Inferior parietal cortex (tissue), 1 donor: ENCODE data around the gene ASB16.
"Not testable (repeated sequence)": the region's sequence is repeated elsewhere in the genome, so short reads cannot be mapped to it uniquely, and the experiment has no call there.

Experiments
- DNase-seq: peaks from one replicate; pipeline ENCODE4 v3.0.0-alpha.2; 2016; ENCODE audit errors: extremely low spot score

ASB16 gene

DNA sequence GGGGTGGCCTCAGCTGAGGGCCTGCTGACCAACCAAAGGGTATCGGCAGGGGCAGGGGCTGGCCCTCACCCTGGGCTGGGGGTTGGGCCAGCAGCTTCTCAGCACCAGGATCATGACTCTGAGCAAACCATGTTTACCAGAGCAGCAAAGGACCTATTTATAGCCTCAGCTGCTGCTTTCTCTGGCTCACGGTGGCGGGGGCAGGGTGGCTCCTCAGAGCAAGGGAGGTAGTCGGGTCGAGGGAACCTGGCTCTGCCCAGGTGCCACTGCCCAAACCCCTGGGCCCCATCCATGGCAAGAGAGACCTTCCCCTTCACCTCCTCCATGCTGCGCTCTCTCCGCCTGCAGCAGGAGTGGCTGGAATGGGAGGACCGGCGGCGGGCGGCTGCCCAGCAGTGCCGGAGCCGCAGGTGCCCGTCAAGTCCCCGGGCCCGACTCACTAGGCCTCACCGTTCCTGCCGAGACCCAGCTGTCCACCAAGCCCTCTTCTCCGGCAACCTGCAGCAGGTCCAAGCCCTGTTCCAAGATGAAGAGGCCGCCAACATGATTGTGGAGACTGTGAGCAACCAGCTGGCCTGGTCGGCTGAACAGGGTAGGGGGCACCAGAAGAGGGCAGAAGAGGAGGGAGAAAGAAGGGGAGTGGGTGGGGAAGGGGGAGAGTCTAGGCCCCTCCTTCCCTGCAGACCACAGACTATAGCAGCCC is at the start of gene ASB16:
TSS of gene ASB16 (plus strand) at position 206 of the 703 bp plus-strand sequence. CDS start at position 292, 86 bp downstream.
- no peak for DNase-seq

- DNase-seq: no peak
Observed at GRCh38 chr17:44120851-44121605, 49.5 kb upstream of the ASB16 start.

- no peak for DNase-seq
Observed at GRCh38 chr17:44121997-44122815, 48.3 kb upstream of the ASB16 start.

DNA sequence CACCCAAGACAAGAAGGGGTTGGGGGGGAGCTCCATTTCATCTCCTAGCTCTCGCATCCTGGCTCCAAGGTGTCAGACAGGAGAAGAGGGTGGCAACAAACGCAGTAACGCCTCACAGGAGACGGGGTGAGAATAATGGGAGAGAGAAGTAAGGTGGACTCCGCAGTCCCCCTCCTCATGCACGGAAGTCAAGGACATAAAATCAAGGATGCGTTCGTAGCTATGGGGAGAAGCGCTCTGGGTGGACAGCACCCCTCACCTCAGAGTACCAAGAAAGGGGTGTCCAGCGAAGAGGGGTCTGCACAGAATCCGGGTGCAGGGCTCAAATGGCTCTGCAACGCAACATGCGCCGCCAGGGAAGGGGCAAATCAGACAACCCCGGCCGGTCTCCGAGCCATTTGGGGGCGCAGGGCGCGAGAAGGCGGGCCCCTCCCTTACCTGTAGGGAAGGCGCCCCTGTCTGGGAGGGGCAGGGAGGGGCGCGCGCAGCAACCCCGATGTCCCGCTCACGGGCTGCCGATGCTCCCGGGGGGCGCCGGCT is 47.6 kb upstream of the ASB16 start:
- DNase-seq: no peak

DNA sequence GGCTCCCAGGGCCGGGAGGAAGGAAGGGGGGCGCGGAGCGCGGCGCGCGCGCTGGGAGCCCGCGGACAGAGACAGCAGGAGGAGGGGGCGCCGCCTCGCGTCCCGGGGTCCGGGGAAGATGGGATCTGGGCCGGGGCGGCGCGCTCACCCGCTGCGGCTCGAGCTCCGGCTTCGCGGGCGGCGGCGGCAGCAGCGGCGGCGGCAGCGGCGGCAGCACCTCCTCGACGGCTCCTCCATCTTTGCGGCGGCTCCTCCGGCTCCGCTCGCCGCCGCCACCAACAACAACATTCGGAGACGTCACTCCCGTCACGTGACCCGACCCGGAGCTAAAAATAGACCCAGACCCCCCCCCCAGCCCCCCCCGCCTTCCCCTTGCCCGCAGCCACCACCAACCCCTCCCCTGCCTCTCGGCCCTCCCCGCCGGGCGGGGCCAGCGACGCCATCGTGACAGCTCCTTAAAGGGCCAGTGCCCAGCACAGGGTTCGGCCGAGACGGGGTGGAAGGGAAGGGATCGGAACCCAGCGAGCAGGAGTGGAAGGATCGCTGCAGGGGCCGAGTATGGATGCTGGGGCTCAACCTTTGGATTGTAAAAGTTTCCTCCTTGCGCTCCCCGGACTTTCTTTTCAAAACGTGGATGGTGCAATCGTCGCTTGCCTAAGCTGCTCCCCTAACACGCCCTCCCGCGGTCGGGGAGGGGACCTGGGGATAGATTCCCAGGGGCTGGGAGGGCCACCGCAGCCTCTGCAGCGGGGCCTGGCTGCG is 47.0 kb upstream of the ASB16 start, which contains the start of gene HDAC5:
TSS of gene HDAC5 (minus strand) at position 286 of the 762 bp plus-strand sequence. CDS start 6,126 bp downstream, outside the sequence.
- DNase-seq: peak; percentile 92

GRCh38 chr17:44124118-44124438 is 46.4 kb upstream of the ASB16 start:
- no peak for DNase-seq

- no peak for DNase-seq
Observed at GRCh38 chr17:44128383-44128782, 42.1 kb upstream of the ASB16 start.

DNA sequence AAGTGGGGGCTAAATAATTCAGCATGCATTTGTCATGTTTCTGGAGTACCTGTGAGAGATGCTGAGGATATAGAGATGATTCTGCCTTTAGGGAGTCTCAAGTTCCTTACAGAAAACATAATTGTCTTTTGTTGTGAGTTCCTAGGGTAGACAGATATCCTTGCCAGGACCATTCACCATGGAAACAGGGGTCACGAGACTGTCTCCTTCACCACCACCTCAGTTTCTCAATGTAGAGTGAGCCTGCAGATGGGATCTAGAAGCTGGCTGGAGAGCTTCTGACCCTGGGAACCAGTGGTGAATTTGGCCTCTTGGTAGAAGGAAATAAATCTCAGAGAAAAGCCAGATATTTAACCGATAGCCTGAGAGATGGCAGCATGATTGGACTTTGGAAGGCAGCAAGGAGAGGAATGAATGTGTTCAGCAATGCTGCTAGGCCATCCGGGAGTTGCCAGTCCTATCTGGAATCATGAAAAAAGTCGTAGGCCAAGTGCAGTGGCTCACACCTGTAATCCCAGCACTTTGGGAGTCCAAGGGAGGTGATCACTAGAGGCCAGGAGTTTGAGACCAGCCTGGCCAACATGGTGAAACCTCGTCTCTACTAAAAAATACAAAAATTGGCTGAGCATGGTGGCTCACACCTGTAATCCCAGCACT is 39.7 kb upstream of the ASB16 start:
- DNase-seq: no peak

DNA sequence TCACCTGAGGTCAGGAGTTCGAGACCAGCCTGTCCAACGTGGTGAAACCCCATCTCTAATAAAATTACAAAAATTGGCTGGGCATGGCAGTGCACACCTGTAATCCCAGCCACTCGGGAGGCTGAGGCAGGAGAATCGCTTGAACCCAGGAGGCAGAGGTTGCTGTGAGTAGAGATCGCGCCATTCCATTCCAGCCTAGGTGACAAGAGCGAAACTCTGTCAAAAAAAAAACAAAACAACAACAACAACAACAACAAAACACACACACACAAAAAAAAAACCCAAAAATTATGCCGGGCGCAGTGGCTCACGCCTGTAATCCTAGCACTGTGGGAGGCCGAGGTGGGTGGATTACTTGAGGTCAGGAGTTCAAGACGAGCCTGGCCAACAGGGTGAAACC is 39.1 kb upstream of the ASB16 start:
- not testable (repeated sequence) for DNase-seq

GRCh38 chr17:44132275-44132821 is 38.2 kb upstream of the ASB16 start:
- DNase-seq: no peak

DNA sequence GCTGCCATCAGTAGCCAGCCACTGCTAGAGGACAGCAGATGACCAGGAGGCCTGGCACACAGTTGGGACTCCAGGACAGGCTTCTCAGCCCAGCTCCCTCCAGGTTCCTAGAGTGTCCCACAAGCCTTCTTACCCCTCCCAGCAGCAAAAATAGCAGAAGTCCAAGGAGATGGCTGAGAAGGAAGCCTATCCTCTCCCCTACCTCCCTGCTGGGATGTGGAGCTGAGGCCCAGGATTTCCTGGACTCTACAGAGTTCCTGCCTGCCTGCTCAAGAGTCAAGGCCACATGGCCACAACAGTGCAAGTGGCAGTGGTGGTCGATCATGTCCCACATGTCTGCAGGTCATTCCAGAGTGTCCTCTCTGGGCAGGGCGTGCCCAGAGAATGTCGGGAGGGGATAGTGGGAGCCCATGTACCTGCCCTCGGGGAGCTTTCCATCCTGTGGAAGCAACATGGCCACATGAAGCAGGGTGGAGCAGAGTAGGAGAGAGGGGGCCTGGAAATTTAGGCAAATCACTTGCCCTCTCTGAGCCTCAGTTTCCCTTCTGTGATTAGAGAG is 36.5 kb upstream of the ASB16 start:
- no peak for DNase-seq

GRCh38 chr17:44134752-44135568 is 35.5 kb upstream of the ASB16 start:
- DNase-seq: no peak

DNA sequence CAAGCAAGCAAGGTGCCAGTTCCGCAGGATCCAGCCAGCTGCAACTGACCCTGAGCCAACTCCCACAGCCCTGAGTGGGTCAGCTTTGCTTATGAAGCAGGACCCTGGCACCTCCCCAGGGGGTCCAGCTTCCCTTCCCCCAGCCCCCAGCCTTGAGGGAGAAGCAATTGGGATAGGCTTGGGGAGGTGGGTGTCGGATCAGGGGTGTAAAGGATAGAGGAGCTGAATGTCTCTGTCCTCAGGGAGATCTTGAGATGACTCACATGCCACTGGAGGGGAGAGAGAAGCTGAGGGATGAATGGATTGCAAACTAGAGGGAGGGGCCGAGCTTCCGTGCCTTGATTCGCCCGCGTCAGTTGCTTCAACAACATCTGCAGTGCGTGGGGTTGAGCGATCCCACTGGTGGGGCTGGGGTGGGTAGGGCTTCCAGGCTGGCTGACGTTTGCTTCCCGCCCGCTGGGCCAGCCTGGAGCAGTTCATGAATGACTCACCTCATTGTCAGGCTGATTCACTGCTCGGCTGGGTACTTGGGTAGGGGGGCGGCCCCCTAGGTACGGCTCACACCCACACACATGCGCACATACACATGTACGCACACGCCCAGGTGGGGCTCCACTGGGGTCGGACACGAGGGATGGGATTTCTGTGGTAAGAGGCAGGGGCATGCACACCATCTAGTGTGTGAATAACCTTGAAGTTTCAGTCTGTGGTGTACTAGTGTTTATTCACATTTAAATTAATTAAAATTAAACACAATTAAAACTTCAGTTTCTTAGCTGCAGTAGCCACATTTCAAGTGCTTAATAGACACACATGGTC is 32.4 kb upstream of the ASB16 start:
- peak; percentile 68 for DNase-seq

GRCh38 chr17:44143921-44144320 is 26.6 kb upstream of the ASB16 start:
- DNase-seq: not testable (repeated sequence)

- no peak for DNase-seq
Observed at GRCh38 chr17:44144966-44145739, 25.4 kb upstream of the ASB16 start.

DNA sequence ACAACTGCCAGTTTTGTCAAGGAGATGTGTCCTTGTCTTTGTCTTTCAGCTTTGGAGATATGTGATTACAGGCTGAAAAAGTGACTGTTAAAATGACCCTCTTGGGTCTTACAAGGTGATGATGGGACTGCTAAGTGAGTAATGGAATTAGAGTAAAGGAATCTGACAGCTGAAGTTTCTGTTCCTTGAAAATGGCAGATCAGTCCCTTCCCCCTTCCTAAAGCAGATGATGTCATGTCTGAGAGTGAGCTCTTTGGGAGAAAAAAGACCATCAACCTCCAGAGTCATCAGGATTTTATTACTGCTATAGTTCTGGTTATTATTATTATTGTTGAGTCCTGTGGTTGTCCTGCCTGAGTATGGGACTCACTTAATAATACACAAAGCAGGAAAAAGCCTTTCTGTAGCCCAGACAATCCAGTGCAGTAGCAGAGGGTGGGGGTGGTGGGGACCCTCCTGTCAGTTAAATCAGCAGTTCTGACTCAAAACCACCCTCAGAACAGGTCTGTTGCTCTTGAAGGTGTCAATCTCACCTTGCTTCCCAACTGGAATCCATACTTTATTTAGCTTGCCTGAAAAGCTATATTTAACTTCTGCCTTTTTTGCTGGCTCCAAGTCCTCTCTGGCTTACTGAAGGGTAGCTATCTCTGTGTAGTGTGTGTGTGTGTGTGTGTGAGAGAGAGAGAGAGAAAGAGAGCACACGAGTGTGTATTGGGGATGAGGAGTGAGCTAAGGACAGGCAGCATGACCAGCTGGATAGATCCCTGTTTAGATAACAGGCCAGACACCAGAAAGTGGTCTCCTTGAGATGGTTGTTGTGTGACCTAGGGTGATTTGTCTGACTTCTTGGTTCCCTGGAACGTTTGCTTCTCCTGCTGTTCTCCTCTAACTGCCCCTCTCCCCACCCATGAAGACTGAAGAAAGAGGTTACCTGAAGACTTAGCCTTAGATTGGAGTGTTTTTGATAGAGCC is 23.8 kb upstream of the ASB16 start:
- no peak for DNase-seq
